Colonic mucosa (tissue), 4 donors: ENCODE results near the gene PDSS2. TPM values are rescaled to one million over a fixed set of nuclear protein-coding genes. Genes with fewer than 3 reads are reported as not detected.
"Not testable (repeated sequence)": the region's sequence is repeated elsewhere in the genome, so short reads cannot be mapped to it uniquely, and the experiment has no call there.

Experiments
- DNase-seq: peaks from one replicate; pipeline ENCODE4 v3.0.0-alpha.2; 2020
- H3K27ac ChIP-seq: fragments of 200-600 bp; one replicate; pipeline ENCODE4 v1.8.0; 2021
- H3K27me3 ChIP-seq: fragments of 200-600 bp; one replicate; pipeline ENCODE4 v1.8.0; 2021
- H3K36me3 ChIP-seq: fragments of 200-600 bp; one replicate; pipeline ENCODE4 v1.8.0; 2021
- H3K4me1 ChIP-seq: fragments of 200-600 bp; one replicate; pipeline ENCODE4 v1.8.0; 2021; ENCODE audit warnings: mild to moderate bottlenecking
- H3K4me3 ChIP-seq: fragments of 200-600 bp; one replicate; pipeline ENCODE4 v1.8.0; 2021
- H3K9ac ChIP-seq, 2 donors: one replicate each; pipeline ENCODE4 v1.7.0; 2013; ENCODE audit warnings: control low read depth in 2 of 2, low read depth in 2 of 2, low read length in 2 of 2
- H3K9me3 ChIP-seq: fragments of 200-600 bp; one replicate; pipeline ENCODE4 v1.8.0; 2021
- CTCF ChIP-seq: fragments of 200-600 bp; IDR thresholded peaks from one replicate; pipeline ENCODE4 v1.8.0; 2022; ENCODE audit warnings: antibody characterized with exemption, mild to moderate bottlenecking
- intact Hi-C: fragments of 100-400 bp; cut with DNase I; formaldehyde crosslinking; loops from one replicate; pipeline ENCODE4 v1.14.1; 2022
- total RNA-seq, 2 donors: library from RNA; stranded (reverse); fragmentation: NEBNext Ultra II Directional in 1 of 2; extraction: Animal tissue kit (Norgen Biotek cat#: 25700) in 1 of 2; gene quantifications; one replicate each; pipeline ENCODE4 v1.2.1, GENCODE V29; 2021
- donor health status: healthy.
- donor health status: DM: no; HTN: no; CAD: no.
- donor health status: DM: no; HTN: no; CAD: no.

PDSS2 gene
- total RNA-seq, 2 donors from 2014 or later: 26.3 to 35.7 TPM

- Histone ChIP-seq H3K4me3 (no peak overlapping the region), H3K9me3 (no peaks in the 10 kb centered on the region), H3K9ac (no peak overlapping the region), H3K36me3 (no peaks in the 10 kb centered on the region), H3K27ac (no peak overlapping the region), H3K4me1 (no peaks in the 10 kb centered on the region), H3K27me3 (no peaks in the 10 kb centered on the region)
- no peak for TF ChIP-seq CTCF
- DNase-seq: no peak
- intact Hi-C loops: no loop called here
Observed at GRCh38 chr6:107171513-107171912, 287.9 kb downstream of the PDSS2 start.

GRCh38 chr6:107164299-107164698 is 295.1 kb downstream of the PDSS2 start:
- H3K27me3 ChIP-seq, H3K27ac ChIP-seq, H3K9me3 ChIP-seq, H3K4me3 ChIP-seq, intact Hi-C loops, H3K4me1 ChIP-seq, H3K36me3 ChIP-seq, DNase-seq, H3K9ac ChIP-seq: not testable (repeated sequence)

GRCh38 chr6:107161521-107161920 is 297.8 kb downstream of the PDSS2 start:
- intact Hi-C loops: no loop called here
- no peaks in the 10 kb centered on the region for H3K9me3 ChIP-seq
- H3K9ac ChIP-seq: no peak overlapping the region
- H3K27ac ChIP-seq: no peak overlapping the region
- no peaks in the 10 kb centered on the region for H3K4me1 ChIP-seq
- TF ChIP-seq CTCF: no peak
- DNase-seq: no peak
- no peaks in the 10 kb centered on the region for H3K36me3 ChIP-seq
- no peaks in the 10 kb centered on the region for H3K27me3 ChIP-seq
- no peak overlapping the region for H3K4me3 ChIP-seq

GRCh38 chr6:107156617-107157016 is 302.7 kb downstream of the PDSS2 start:
- TF ChIP-seq CTCF: no peak
- Histone ChIP-seq H3K27me3 (no peaks in the 10 kb centered on the region), H3K4me3 (no peak overlapping the region), H3K27ac (no peak overlapping the region), H3K36me3 (no peaks in the 10 kb centered on the region), H3K9ac (no peak overlapping the region), H3K4me1 (peaks cover 6% of the 10 kb centered on the region), H3K9me3 (no peaks in the 10 kb centered on the region)
- intact Hi-C loops: no loop called here
- DNase-seq: no peak

- Histone ChIP-seq H3K9ac (no peak overlapping the region), H3K4me1 (peaks cover 7% of the 10 kb centered on the region), H3K27me3 (no peaks in the 10 kb centered on the region), H3K4me3 (no peak overlapping the region), H3K27ac (no peak overlapping the region), H3K9me3 (no peaks in the 10 kb centered on the region), H3K36me3 (no peaks in the 10 kb centered on the region)
- intact Hi-C loops: no loop called here
- no peak for DNase-seq
- no peak for TF ChIP-seq CTCF
Observed at GRCh38 chr6:107154801-107155160, 304.6 kb downstream of the PDSS2 start.

GRCh38 chr6:107154131-107154800 is 305.1 kb downstream of the PDSS2 start:
- Histone ChIP-seq H3K27ac (peak overlapping the region; percentile 76), H3K27me3 (no peaks in the 10 kb centered on the region)

More at GRCh38 chr6:107154131-107154800, 305.1 kb downstream of the PDSS2 start:
- no peak for TF ChIP-seq CTCF
- H3K9ac ChIP-seq: peak overlapping the region in 1 of 2 donors; percentile 5
- peaks cover 7% of the 10 kb centered on the region for H3K4me1 ChIP-seq
- H3K36me3 ChIP-seq: no peaks in the 10 kb centered on the region
- intact Hi-C loops: no loop called here
- DNase-seq: peak; percentile 39
- H3K4me3 ChIP-seq: no peak overlapping the region
- no peaks in the 10 kb centered on the region for H3K9me3 ChIP-seq
